Measurements from ENCODE around the gene IFT122. TPM values are rescaled to one million over a fixed set of nuclear protein-coding genes. Genes with fewer than 3 reads are reported as not detected.
A peak's percentile ranks its signal among the peaks of the same experiment; 100 is the strongest.

Gene IFT122
- total RNA-seq, 2 donors from 2014 or later: 15.6 to 31.5 TPM

DNA sequence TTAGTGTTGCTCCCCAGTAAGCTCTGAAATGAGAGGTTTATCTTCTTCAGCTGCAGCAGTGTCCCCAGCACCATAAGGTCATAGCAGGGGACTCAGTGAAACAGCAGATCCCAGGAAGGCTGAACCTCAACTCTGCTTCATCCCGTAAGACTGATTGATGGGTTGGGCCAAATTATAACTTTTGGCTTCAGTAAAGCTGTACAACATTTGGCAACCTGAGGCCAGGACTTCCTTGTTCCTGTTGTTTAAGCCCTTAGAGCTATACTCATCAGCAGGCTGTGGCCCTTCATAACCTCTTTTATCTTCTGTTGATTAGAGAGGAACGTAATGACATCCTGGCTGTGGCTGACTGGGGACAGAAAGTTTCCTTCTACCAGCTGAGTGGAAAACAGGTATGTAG, 29.0 kb downstream of the IFT122 start:
- Histone ChIP-seq H3K9me3 (no peaks in the 10 kb centered on the region), H3K9ac (ENCODE audit: low read depth in 2 of 2, low read length in 2 of 2) (peak overlapping the region in 1 of 2 donors; percentile 15), H3K36me3 (no peaks in the 10 kb centered on the region), H3K27me3 (no peaks in the 10 kb centered on the region), H3K4me3 (no peak overlapping the region), H3K4me1 (no peaks in the 10 kb centered on the region), H3K27ac (peak overlapping the region; percentile 36)
- DNase-seq: peak; percentile 50
- intact Hi-C loops (cut with DNase I): no loop called here
- TF ChIP-seq, protein P1, sequence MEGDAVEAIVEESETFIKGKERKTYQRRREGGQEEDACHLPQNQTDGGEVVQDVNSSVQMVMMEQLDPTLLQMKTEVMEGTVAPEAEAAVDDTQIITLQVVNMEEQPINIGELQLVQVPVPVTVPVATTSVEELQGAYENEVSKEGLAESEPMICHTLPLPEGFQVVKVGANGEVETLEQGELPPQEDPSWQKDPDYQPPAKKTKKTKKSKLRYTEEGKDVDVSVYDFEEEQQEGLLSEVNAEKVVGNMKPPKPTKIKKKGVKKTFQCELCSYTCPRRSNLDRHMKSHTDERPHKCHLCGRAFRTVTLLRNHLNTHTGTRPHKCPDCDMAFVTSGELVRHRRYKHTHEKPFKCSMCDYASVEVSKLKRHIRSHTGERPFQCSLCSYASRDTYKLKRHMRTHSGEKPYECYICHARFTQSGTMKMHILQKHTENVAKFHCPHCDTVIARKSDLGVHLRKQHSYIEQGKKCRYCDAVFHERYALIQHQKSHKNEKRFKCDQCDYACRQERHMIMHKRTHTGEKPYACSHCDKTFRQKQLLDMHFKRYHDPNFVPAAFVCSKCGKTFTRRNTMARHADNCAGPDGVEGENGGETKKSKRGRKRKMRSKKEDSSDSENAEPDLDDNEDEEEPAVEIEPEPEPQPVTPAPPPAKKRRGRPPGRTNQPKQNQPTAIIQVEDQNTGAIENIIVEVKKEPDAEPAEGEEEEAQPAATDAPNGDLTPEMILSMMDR (IDR thresholded peaks at IDR 0.05): no peak

DNA sequence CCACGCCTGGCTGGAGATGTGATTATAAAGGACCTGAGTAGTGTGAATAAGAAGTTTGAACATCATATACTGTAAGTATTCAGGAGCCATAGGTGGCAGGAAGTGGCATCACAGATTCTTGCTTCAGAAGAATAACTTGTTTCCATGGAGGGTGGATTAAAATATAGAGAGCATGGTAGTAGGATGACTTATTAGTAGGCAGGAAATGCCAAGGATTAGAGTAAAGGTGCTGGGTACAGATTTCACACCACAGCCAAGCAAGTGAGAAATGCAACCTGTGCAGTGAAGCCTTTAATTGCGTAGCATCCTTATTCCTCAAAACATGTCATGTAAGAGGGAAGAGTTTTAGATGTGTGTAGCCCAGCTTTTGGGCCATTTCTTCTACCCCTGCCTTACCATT, 30.8 kb downstream of the IFT122 start:
- no peaks in the 10 kb centered on the region for H3K4me1 ChIP-seq
- no peak overlapping the region for H3K9ac ChIP-seq (ENCODE audit: low read depth in 2 of 2, low read length in 2 of 2)
- H3K9me3 ChIP-seq: no peaks in the 10 kb centered on the region
- H3K27ac ChIP-seq: no peak overlapping the region
- intact Hi-C loops (cut with DNase I): no loop called here
- TF ChIP-seq, protein P1 (IDR thresholded peaks at IDR 0.05): no peak
- no peak for DNase-seq
- no peak overlapping the region for H3K4me3 ChIP-seq
- no peaks in the 10 kb centered on the region for H3K36me3 ChIP-seq
- H3K27me3 ChIP-seq: no peaks in the 10 kb centered on the region

DNA sequence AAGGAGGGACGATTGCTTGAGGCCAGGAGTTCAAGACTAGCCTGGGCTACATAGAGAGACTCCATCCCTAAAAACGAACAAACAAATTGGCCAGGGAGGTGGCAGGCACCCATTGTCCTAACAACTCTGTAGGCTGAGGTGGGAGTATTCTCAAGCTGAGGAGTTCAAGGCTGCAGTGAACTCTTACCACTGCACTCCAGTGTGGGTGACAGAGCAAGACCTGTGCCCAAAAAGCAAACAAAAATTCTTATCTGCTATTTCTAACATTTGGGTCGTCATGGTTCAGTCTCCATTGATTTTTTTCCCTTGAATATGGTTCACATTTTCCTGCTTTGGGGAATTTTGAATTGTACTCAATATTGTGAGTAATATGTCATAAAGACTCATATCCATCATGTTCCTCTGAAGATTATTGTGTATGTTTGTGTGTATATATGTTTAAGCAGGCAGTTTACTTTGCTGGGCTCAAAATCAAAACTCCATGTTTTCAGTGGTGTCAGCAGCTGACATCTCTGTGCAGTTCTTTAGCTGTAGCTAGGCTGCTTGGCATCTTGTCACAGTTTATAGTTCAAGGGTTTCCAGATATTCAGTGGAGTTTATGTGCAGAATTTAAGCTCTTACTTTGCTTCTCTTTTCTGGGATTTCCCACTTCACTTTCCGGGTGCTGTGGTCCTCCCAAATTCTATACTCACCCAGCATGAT, 33.2 kb downstream of the IFT122 start:
- H3K27me3 ChIP-seq: no peaks in the 10 kb centered on the region
- H3K9ac ChIP-seq (ENCODE audit: low read depth in 2 of 2, low read length in 2 of 2): no peak overlapping the region
- TF ChIP-seq, protein P1 (IDR thresholded peaks at IDR 0.05): no peak
- H3K36me3 ChIP-seq: no peaks in the 10 kb centered on the region
- no peak for DNase-seq
- intact Hi-C loops (cut with DNase I): no loop called here
- no peak overlapping the region for H3K27ac ChIP-seq
- H3K4me1 ChIP-seq: no peaks in the 10 kb centered on the region
- H3K4me3 ChIP-seq: no peak overlapping the region
- H3K9me3 ChIP-seq: no peaks in the 10 kb centered on the region

DNA sequence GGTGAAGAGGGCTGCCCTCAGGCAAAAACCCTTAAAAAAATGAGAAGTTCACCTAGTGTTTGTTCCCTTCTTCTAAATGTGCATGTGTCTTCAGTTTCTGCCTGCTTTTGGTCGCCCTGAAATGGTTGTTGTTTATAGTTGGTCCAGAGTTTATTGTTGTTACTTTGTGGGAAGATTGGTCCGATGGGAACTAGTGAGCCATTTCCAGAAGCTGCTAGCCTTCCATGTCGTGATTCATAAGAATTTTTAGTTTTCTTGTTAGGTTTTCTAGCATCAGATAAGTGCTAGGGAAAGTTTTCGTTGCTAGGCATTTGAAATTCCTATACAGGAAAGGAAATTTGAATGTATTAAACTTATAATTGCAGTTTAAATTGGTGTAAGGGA, 33.7 kb downstream of the IFT122 start:
- intact Hi-C loops (cut with DNase I): no loop called here

DNA sequence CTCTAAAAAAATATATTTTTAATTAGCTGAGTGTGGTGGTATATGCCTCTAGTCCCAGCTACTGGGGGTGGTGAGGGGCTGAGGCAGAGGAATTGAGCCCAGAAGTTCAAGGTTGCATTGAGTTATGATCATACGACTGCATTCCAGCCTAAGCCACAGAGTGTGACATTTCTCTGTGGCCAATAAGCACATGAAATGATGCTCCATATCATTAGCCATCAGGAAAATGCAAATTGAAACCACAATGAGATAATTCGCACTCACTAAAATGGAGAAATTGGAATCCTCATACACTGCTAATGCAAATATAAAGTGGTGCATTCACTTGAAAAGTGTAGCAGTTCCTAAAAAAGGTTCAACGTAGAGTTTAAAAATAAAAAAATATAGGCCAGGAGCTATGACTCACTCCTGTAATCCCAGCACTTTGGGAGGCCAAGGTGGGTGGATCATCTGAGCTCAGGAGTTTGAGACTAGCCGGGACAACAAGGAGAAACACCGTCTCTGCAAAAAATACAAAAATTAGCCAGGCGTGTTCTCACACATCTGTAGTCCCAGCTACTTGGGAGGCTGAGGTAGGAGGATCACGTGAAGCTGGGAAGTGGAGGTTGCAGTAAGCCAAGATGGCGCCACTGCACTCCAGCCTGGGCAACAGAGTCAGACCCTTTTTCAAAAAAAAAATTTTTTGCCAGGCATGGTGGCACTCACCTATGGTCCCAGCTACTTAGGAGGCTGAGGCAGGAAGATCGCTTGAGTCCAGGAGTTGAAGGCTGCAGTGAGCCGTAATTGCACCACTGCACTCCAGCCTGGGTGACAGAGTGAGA, 35.2 kb downstream of the IFT122 start:
- H3K36me3 ChIP-seq: no peaks in the 10 kb centered on the region
- no peak for DNase-seq
- H3K27me3 ChIP-seq: no peaks in the 10 kb centered on the region
- H3K9me3 ChIP-seq: no peaks in the 10 kb centered on the region
- intact Hi-C loops (cut with DNase I): no loop called here
- no peak overlapping the region for H3K9ac ChIP-seq (ENCODE audit: low read depth in 2 of 2, low read length in 2 of 2)
- TF ChIP-seq, protein P1 (IDR thresholded peaks at IDR 0.05): no peak
- no peak overlapping the region for H3K27ac ChIP-seq
- no peak overlapping the region for H3K4me3 ChIP-seq
- no peaks in the 10 kb centered on the region for H3K4me1 ChIP-seq

More for the DNA sequence above, 33.7 kb downstream of the IFT122 start:
- Histone ChIP-seq H3K4me3 (no peak overlapping the region), H3K36me3 (no peaks in the 10 kb centered on the region), H3K27ac (no peak overlapping the region), H3K4me1 (no peaks in the 10 kb centered on the region), H3K9ac (ENCODE audit: low read depth in 2 of 2, low read length in 2 of 2) (no peak overlapping the region), H3K27me3 (no peaks in the 10 kb centered on the region), H3K9me3 (no peaks in the 10 kb centered on the region)
- DNase-seq: no peak
- TF ChIP-seq, protein P1 (IDR thresholded peaks at IDR 0.05): no peak

All from colonic mucosa (tissue), 4 donors.